Effector CD8-positive, alpha-beta T cell (primary cell): Measurements from ENCODE around the gene MED31.
"Not testable (repeated sequence)": the region's sequence is repeated elsewhere in the genome, so short reads cannot be mapped to it uniquely, and the experiment has no call there.

Source experiments
- DNase-seq: peaks from one replicate; lab custom pipeline; 2025; lab: John Stamatoyannopoulos, UW

Gene MED31

DNA sequence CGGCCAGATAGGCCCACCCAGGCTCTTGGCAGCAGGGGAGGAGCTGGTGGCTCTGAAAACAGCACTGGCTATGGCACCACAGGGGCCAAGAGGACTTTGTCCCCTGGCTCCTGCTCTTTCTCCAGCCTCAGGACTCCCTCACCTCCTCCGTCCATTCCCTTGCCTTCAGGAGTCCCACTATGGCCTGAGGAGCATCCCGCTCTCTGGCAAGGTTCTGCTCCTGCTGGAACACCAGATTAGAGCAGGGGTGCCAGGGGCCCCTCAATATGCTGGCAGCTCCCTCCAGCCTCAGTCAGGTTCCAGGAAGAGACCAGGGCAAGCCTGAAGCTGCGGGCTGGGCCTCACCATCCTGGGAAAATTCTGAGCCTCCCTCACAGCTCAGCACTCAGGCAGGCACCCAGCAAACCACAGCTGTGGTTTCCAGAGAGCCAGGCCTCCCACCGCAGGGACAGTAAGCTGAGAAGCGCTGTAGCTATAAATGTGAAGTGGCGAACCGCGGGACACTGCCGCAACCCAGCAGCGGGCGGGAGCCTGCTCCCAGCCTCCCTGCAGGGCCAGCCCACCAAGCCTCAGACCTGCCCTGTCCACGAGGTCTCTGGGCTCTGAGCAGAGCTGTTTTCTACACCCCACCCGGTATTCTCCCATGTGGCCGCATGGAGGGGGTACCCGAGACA lies 25.9 kb upstream of the MED31 start:
- no peak for DNase-seq

- DNase-seq = no peak
Observed at GRCh38 chr17:6676802-6677157, 25.4 kb upstream of the MED31 start.

- DNase-seq = no peak
Observed at GRCh38 chr17:6675201-6675825, 23.9 kb upstream of the MED31 start.

- no peak for DNase-seq
Observed at GRCh38 chr17:6674586-6674985, 23.2 kb upstream of the MED31 start.

DNA sequence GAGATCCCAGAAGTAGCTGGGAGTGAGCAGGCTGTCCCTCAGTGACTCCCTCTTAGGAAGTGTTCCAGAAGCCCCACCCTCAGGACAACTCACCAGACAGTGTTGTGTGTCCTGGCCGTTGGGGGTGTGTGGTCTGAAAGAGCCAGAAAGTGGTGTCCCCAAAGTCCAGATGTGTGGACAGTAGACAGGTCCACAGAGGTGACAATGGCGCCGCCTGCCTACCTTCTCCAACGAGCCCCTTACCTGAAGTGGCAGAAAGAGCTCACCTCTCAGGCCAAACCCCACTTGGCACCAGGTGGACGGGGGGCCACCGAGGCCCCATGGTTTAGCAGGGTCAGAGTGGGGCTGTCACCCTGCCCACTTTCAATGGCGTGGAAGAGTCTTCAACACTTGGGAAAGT lies 20.0 kb upstream of the MED31 start:
- no peak for DNase-seq

DNA sequence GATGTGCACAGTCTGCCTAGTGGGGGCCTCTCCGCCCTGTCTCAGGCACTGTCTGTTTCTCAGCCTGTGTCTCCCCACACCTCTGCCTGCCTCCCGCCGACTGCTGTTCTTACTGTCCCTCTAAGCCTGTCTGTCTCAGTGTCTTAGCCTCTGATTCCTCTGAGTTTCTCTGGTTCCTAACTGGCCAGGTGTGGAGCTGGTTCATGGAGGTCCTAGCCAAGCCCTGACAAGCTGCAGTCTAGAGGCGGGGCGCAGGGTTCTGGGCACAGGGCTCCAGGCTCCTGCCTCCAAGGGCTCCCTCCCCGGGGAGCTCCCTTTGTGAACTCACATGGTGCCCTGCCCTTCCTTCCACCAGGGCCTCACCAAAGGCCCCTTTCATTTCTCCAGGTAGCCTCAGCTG lies 19.6 kb upstream of the MED31 start:
- DNase-seq = no peak

DNA sequence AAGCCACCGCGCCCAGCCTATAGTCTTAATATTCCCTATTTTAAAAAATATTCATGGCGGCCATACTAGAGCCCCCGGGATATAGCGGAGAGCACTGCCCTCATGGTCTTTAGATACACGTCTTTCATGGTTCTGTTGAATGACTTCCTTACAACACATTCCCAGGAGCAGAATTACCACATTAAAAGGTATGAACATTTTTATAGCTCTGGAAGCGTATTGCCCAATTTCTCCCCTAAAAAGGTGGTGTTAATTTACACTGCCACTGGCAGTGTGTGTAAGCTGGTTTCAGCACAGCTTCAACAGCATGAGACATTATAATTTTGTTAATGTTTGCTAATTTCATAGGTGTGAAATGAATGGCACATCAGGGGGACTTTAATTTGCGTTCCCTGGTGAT lies 19.2 kb upstream of the MED31 start:
- no peak for DNase-seq

GRCh38 chr17:6669479-6670212 lies 18.2 kb upstream of the MED31 start:
- DNase-seq = no peak

DNA sequence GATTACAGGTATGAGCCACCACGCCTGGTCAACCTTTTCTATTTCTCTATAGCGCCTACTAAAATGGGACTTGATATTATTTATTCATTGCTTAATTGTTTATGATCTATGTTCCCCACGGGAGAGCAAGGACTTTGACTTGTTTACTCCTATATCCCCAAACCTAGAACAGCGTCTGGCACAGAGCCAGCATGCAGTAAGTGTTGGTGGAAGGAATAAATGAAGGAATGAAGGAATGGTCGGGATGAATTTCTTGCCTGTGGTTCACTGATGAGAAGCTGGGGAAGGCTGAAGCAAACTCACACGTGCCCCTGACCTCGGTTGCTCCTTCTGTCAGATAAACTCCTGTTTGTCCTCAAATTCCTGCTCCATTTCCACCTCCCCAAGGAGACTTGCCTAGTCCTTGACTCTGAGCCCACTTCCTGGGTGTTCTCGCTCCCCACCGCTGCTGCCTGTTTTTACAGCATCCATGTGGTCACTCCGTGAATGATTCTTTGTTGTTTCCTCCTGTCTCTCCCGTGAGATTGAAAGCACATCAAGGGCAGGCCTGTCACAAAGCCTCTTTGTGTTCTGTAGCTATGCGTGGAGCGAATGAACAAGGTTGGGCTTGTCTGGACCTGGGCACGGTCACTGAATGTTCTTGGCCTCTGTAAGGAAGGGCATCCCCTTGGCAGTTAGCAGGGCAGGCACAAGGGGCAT lies 17.5 kb upstream of the MED31 start:
- DNase-seq = no peak

- no peak for DNase-seq
Observed at GRCh38 chr17:6668219-6668618, 16.8 kb upstream of the MED31 start.

DNA sequence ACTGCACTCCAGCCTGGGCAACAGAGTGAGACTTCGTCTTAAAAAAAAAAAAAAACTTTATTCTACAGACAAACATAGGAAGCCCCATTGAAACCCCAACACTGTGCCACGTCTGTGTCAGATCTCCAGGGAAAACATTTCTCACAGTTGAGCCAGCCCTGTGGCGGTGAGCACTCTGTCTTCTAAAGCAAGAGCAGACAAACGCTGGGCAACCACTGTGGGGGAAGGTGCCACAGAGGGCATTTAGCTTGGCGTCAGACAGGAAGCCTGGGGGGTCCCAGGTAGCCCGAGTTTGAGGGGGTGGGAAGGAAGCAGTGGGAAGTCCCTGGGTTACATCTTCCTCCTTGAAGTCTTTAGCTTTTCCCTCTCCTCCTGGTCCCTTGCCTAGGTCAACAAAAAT lies 16.1 kb upstream of the MED31 start:
- DNase-seq = no peak

GRCh38 chr17:6666557-6666956 lies 15.2 kb upstream of the MED31 start:
- DNase-seq = no peak

DNA sequence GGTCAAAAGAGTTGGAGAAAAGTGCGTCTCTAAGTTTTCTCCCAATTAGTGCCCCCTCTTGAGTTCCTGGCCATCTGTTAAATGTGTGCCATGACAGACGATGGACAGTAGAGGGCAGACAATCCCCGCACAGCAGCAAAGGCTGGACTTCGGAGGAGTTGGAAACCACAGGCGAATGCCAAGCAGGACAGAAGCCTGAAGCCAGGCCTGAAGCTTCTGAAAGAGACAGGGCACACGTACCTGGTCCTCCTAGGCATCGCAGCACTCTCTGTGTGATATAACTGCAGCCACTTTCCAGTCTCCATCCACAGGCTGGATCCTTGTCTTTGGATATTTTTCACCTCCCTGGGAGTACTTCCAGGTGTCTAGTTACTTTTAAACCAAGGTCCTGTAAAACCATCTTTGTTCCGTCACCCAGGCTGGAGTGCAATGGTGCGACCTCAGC lies 14.7 kb upstream of the MED31 start:
- peak; percentile 8 for DNase-seq

DNA sequence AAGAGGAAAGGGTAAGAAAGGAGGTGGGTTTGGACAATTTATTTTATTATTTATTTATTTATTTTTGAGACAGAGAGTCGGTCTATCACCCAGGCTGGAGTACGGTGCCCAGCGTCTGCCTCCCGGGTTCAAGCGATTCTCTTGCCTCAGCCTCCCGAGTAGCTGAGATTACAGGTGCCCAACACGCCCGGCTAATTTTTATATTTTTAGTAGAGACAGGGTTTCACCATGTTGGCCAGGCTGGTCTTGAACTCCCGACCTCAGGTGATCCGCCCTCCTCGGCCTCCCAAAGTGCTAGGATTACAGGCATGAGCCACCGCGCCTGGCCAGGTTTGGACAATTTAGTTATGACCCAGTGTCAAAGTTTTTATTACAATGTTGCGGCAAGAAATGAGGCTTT lies 11.8 kb upstream of the MED31 start:
- DNase-seq = not testable (repeated sequence)

- no peak for DNase-seq
Observed at GRCh38 chr17:6661464-6661848, 10.1 kb upstream of the MED31 start.

GRCh38 chr17:6660805-6661463 lies 9.5 kb upstream of the MED31 start:
- DNase-seq = no peak

- DNase-seq = no peak
Observed at GRCh38 chr17:6660101-6660500, 8.7 kb upstream of the MED31 start.

DNA sequence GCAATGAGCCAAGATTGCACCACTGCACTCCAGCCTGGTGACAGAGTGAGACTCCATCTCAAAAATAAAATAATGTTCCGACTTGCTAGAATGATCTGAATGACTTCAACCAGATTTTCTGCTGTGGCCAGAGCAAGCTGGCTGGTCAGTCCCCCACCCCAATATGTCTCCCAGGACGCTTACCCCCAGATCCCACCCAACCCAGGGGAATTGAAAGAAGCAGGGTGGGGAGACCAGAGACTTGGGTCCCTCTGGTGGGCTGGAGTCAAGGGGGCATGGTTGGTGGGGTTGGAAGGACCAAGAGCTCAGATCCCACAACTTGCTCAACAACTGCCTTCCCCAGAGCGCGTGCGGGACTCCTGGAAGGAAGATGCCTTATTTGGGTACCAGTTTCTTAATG lies 7.0 kb upstream of the MED31 start:
- not testable (repeated sequence) for DNase-seq

- DNase-seq = no peak
Observed at GRCh38 chr17:6657633-6658287, 6.4 kb upstream of the MED31 start.

DNA sequence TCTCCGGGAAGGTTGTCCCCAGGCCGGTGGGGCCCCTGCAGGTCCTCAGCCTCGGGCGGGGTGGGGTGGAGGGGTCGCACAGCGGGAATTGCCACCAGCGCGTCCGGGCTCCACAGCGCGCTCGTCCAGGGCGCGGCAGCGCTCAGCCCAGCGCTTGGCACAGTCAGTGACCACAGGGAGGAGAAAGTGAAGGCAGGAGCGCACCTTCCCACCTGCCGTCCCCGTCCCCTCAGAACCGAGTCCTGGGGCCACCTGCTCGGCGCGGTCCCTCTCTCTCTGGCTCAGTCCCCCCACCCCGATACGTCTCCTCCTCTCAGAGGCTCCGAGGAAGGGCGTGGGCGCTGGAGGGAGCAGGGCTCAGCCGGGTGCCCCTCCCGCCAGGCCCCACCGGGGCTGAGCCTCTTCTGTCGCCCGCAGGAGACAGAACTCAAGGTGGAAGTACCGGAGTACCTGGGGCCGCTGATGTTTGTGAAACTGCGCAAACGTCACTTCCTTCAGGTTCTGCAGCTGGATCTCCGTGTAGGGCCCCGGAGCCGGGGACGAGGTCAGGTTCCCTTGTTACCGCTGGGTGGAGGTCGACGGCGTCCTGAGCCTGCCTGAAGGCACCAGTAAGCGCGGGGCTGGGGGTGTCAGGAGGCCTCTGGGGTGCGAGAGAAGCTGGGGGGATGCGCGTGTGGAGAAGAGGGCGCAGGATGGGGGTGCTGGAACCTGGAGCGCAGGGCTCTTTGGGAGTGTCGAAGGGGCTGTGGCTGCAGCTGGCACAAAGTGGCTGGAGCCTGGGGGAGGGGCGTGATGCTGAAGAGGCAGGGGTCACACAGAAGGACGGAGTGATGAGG lies 5.6 kb upstream of the MED31 start:
- peak; percentile 21 for DNase-seq
